A673 (cell line): ENCODE results near the gene SEMA6A.

ENCODE experiments used
- CTCF ChIP-seq: fragments of 300-800, 200-600 bp; sonication (generic); conservative IDR thresholded peaks from 2 replicates; pipeline ENCODE4 v1.5.1; 2017; ENCODE audit warnings: low read depth, mild to moderate bottlenecking, antibody characterized with exemption, low read length, moderate library complexity, mixed read lengths
- EZH2 ChIP-seq: fragments of 200-600 bp; sonication (generic); IDR thresholded peaks from 2 replicates; pipeline ENCODE4 v1.6.1; 2017; ENCODE audit warnings: borderline replicate concordance, low read depth, mild to moderate bottlenecking, mixed read lengths, antibody characterized with exemption, low read length; ENCODE audit not compliant: poor library complexity, severe bottlenecking

- TF ChIP-seq CTCF = no peak
- TF ChIP-seq EZH2 = no peak
Measured at GRCh38 chr5:116571568-116572349, 2.9 kb downstream of the SEMA6A start.
